Choroid plexus epithelial cell (primary cell): Measurements from ENCODE around the gene IGFBP2.
A peak's percentile ranks its signal among the peaks of the same experiment; 100 is the strongest.

ENCODE experiments used
- DNase-seq: peaks from one replicate; pipeline ENCODE4 v3.0.0-alpha.2; 2010; ENCODE audit warnings: low read depth
- H3K4me3 ChIP-seq: 2 replicates; pipeline ENCODE4 v1.5.1; 2011; ENCODE audit warnings: low read depth, mild to moderate bottlenecking, control low read depth, low read length, moderate library complexity
- TF ChIP-seq, protein P1 (sequence below): conservative IDR thresholded peaks from 2 replicates; pipeline ENCODE4 v1.5.1; 2011; ENCODE audit warnings: low read depth, mild to moderate bottlenecking, control low read depth, inconsistent platforms, low read length, moderate library complexity

Gene IGFBP2

DNA sequence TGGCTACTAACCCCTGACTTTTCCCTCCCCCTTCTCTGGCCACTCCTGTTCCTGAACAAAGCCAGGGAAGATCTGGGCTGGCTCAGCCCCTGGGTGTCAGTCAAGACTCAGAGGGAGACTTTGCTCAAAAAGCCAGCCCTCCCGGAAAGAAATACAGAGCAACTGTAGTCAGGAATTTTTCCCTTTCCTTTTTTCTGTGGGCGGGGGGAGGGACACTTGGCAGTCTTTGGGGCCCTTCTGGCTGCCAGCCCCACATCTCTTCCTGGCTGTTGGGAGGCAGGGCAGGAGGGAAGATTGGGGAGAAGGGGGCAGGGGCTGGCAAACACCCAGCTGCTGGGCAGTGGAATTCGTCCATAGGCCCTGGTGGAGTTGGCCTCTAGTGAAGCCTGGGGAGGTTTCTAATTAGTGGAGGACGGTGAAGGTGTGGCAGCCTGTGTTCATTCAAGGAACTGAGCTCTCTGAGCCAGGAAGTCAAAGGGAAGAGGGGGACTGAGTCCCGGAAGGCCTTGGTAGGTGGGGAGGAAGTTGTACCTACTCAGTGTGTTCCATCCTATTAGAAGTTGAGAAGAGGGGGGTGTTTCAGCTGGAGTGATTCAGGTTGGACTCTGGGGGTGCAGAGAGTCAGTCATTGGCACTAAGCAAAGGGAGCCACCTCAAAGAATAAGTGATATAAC is 10.9 kb downstream of the IGFBP2 start:
- no peak overlapping the region for H3K4me3 ChIP-seq
- TF ChIP-seq, protein P1, sequence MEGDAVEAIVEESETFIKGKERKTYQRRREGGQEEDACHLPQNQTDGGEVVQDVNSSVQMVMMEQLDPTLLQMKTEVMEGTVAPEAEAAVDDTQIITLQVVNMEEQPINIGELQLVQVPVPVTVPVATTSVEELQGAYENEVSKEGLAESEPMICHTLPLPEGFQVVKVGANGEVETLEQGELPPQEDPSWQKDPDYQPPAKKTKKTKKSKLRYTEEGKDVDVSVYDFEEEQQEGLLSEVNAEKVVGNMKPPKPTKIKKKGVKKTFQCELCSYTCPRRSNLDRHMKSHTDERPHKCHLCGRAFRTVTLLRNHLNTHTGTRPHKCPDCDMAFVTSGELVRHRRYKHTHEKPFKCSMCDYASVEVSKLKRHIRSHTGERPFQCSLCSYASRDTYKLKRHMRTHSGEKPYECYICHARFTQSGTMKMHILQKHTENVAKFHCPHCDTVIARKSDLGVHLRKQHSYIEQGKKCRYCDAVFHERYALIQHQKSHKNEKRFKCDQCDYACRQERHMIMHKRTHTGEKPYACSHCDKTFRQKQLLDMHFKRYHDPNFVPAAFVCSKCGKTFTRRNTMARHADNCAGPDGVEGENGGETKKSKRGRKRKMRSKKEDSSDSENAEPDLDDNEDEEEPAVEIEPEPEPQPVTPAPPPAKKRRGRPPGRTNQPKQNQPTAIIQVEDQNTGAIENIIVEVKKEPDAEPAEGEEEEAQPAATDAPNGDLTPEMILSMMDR: no peak
- peak; percentile 53 for DNase-seq

DNA sequence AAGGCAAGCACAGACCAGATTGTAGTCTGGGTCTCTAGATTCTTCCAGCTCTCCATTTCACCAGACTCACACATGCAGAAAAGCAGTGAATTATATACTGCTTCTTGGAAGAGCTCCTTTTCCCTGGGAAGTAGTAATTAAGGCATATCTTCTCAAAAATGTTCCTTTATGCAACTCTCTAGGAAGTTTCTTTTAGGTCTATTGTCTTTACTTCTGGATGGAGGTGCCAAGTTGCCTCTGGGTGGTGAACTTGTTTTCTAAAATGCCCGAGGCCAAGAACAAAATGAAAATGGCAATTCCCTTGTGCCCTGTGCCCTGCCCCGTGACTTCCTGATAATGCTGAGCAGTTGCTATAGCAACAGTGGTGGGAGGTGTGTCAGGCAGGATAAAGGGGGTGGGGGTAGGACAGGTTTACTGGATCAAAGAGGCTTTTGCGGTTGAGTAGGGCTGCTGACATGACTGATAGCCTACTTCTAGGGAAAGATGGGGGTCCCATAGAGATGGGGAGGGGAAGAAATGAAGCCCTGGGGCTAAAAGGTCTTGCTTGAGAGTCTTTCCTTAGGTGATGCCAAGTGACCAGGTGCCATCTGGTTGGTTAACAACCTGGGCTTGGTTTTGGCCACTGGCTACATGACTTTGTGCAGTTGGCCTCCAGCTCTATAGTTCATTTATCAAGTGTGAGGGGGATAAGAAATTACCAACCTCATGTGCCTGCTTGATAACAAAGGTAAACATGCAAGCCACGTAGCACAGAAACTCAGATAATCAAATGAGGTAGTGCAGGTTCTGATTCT is 11.8 kb downstream of the IGFBP2 start:
- TF ChIP-seq, protein P1: no peak
- no peak overlapping the region for H3K4me3 ChIP-seq
- no peak for DNase-seq

DNA sequence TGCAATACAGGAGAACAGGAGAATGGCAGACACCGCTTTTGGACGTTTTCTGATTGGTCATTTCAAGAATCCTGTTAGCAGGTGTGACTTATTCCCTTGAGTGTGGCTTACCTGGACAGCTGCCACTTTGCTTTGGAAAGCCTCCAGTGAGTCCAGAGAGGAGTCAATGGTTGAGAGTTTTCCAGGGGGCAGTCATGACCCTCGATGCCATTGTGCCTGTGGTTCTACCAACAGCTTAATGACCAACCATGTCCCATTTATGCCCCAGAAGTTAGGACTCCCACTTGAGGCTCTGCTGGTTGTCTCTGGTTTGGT is 12.4 kb downstream of the IGFBP2 start:
- no peak overlapping the region for H3K4me3 ChIP-seq
- no peak for DNase-seq
- TF ChIP-seq, protein P1: no peak

DNA sequence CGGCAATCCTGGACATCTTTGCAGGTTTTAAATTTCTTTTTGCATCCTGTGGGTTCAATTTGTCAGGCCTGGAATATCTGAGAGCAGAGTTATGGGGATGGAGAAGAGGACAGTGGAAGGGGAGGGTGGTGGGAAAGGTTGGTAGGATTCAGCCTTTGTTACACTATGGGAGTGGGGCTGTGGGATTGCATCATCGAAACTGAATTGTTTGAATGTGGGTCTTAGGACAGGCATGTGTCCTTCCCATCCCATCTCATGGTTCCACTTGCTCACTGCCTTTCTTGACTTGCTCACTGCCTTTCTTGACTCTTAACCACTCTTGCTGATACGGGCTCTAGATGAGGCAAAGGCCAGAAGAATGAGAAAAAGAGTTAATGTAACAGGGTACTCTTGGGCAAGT is 12.9 kb downstream of the IGFBP2 start:
- TF ChIP-seq, protein P1: no peak
- no peak overlapping the region for H3K4me3 ChIP-seq
- DNase-seq: no peak

DNA sequence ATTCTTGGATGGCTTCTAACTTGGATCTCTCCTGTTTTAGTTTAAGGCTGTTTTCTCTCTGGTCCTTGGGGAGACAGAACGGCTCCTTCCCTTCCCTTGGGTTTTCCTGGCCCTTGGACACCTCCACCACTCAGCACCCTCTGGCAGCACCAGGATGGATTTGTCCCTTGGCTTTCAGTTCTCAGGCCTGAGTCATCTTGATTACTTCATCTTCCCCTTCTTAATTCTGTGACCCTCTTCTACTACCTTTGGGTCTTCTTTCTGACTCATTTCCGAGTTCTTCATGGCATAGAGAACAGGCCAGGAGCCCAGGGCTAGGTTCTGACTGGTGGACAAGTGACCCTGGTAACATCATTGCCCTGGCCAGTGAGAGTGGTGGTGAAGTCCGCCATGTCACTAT is 14.9 kb downstream of the IGFBP2 start:
- peak; percentile 46 for DNase-seq
- TF ChIP-seq, protein P1: no peak
- no peak overlapping the region for H3K4me3 ChIP-seq

DNA sequence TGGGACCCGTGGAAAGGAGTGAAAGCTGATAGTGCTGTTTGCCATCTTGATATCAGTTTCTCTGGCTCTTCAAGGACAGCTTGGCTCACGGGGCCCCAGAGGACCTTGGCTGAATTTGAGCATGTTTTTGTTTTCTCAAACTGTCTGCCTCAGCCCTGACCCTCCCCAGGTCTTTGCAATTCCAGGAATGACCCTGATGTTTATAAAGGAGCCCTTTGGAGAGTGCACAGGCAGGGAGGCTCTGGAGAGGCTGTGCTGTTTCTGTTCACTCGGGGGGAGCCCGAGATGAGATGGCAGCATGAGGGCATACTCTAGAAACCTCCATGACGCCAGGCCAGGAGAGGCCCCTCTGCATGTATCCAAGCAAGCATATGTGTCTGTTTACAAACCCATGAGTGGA is 16.4 kb downstream of the IGFBP2 start:
- H3K4me3 ChIP-seq: no peak overlapping the region
- TF ChIP-seq, protein P1: no peak
- DNase-seq: no peak
